K562 (cell line): ENCODE data around the gene GABRD. TPM values are rescaled to one million over a fixed set of nuclear protein-coding genes. Genes with fewer than 3 reads are reported as not detected.

Experiments used
- ARID1B ChIP-seq: fragments of 450-650 bp; IDR thresholded peaks from 2 replicates; pipeline ENCODE4 v1.6.1; 2016; ENCODE audit warnings: antibody characterized with exemption, mild to moderate bottlenecking, inconsistent platforms
- CBFA2T2 ChIP-seq: fragments of 450-650 bp; conservative IDR thresholded peaks from 2 replicates; pipeline ENCODE4 v1.6.1; 2017; ENCODE audit warnings: mild to moderate bottlenecking
- CXXC5 ChIP-seq: fragments of 250-450 bp; sonication (Bioruptor Pico); IDR thresholded peaks from 2 replicates; pipeline ENCODE4 v1.8.0; 2022; ENCODE audit warnings: inconsistent platforms, mild to moderate bottlenecking, moderate library complexity
- FOXK2 ChIP-seq, 2 experiments: fragments of 450-650 bp; IDR thresholded peaks in 1 of 2; conservative IDR thresholded peaks in 1 of 2; 2 replicates each; pipeline ENCODE4 v1.6.1; 2016; ENCODE audit warnings: low read depth in 2 of 2, mild to moderate bottlenecking in 1 of 2
- MEIS2 ChIP-seq: fragments of 450-650 bp; IDR thresholded peaks from 2 replicates; pipeline ENCODE4 v1.6.1; 2014; ENCODE audit warnings: mild to moderate bottlenecking; ENCODE audit not compliant: partially characterized antibody
- NFE2L1 ChIP-seq: fragments of 450-650 bp; IDR thresholded peaks from 2 replicates; pipeline ENCODE4 v1.6.1; 2016; ENCODE audit warnings: missing genetic modification characterization, low read depth, mild to moderate bottlenecking, missing compliant biosample characterization, moderate library complexity, borderline replicate concordance
- PCBP1 ChIP-seq: fragments of 200-400 bp; formaldehyde crosslinking; IDR thresholded peaks from 2 replicates; pipeline ENCODE4 v1.6.1; 2018; ENCODE audit warnings: mild to moderate bottlenecking, low read depth, low read length; ENCODE audit not compliant: poor library complexity, severe bottlenecking
- SAFB ChIP-seq: fragments of 200-400 bp; formaldehyde crosslinking; IDR thresholded peaks from 2 replicates; pipeline ENCODE4 v1.6.1; 2017; ENCODE audit warnings: low read depth, low read length, borderline replicate concordance
- SAP30 ChIP-seq: fragments of 200-600 bp; sonication (generic); IDR thresholded peaks from 2 replicates; pipeline ENCODE4 v1.6.1; 2012; ENCODE audit warnings: borderline replicate concordance, low read depth, mild to moderate bottlenecking, moderate library complexity, low read length, control low read depth, inconsistent platforms; ENCODE audit not compliant: insufficient read depth, poor library complexity, severe bottlenecking
- SIRT6 ChIP-seq: IDR thresholded peaks from one replicate; pipeline ENCODE4 v1.6.1; 2012; ENCODE audit warnings: low read depth, mild to moderate bottlenecking, control low read depth, inconsistent platforms, low read length, moderate library complexity
- ZFX ChIP-seq: sonication (generic); formaldehyde crosslinking; IDR thresholded peaks from 2 replicates; pipeline ENCODE4 v1.8.0; 2022; ENCODE audit warnings: mild to moderate bottlenecking, missing genetic modification reagents, moderate library complexity
- ZNF212 ChIP-seq: fragments of 450-650 bp; formaldehyde crosslinking; IDR thresholded peaks from 2 replicates; pipeline ENCODE4 v1.4.0; 2020; ENCODE audit warnings: mild to moderate bottlenecking
- ZNF561 ChIP-seq: fragments of 450-650 bp; formaldehyde crosslinking; conservative IDR thresholded peaks from 2 replicates; pipeline ENCODE4 v1.4.0; 2020; ENCODE audit warnings: mild to moderate bottlenecking, moderate library complexity
- ZNF589 ChIP-seq: fragments of 200-800 bp; sonication (Bioruptor generic); IDR thresholded peaks from 2 replicates; pipeline ENCODE4 v1.6.1; 2016; ENCODE audit warnings: low read depth, missing genetic modification characterization, missing compliant biosample characterization
- ZNF696 ChIP-seq: fragments of 250-450 bp; sonication (Bioruptor Pico); conservative IDR thresholded peaks from 2 replicates; pipeline ENCODE4 v1.4.0; 2020; ENCODE audit warnings: mild to moderate bottlenecking, moderate library complexity
- polyA plus RNA-seq, 8 experiments: library from polyadenylated mRNA; depleted of rRNA in 4 of 8; stranded (reverse) in 5 of 8; unstranded in 3 of 8; fragments of >200 nt; fragmentation: Nextera tagmentation in 2 of 8; fragmentation: Illumina TruSeq in 1 of 8; extraction: Ambion mirVana in 2 of 8; extraction: Trizol in 1 of 8; gene quantifications; 2 replicates each; pipeline versions ENCODE4 v1.2.1 to v1.2.3, GENCODE V29; 2011 to 2014; ENCODE audit warnings: inconsistent platforms in 1 of 8, missing spikeins in 1 of 8
- total RNA-seq, 7 experiments: library from RNA; depleted of rRNA in 6 of 7; stranded (reverse); fragments of >200 nt in 6 of 7; fragmentation: Illumina TruSeq in 2 of 7; extraction: Trizol in 2 of 7; gene quantifications; 2 replicates each; pipeline versions ENCODE4 v1.2.1 to v1.2.3, GENCODE V29; 2011 to 2021; ENCODE audit warnings: low replicate concordance in 1 of 7
- TF ChIP-seq, protein P1 (sequence below): fragments of 250-450 bp; sonication (Bioruptor Pico); IDR thresholded peaks from 2 replicates; pipeline ENCODE4 v1.8.0; 2022; ENCODE audit warnings: inconsistent platforms, mild to moderate bottlenecking, moderate library complexity, borderline replicate concordance
- TF ChIP-seq, protein P2 (sequence below): sonication (generic); formaldehyde crosslinking; IDR thresholded peaks from 2 replicates; pipeline ENCODE4 v1.8.1; 2022; ENCODE audit warnings: missing genetic modification reagents
- TF ChIP-seq, protein P3 (sequence below): fragments of 250-450 bp; sonication (Bioruptor Pico); IDR thresholded peaks from 2 replicates; pipeline ENCODE4 v1.9.0; 2021; ENCODE audit warnings: mild to moderate bottlenecking, inconsistent platforms
- TF ChIP-seq, protein P4 (sequence below): fragments of 250-450 bp; sonication (Bioruptor Pico); IDR thresholded peaks from 2 replicates; pipeline ENCODE4 v1.5.0; 2020; ENCODE audit warnings: mild to moderate bottlenecking

The GABRD gene
- total and polyA plus RNA-seq, 9 of the 15 experiments (the other 6 are each of a cell fraction or from before 2014, with no cell fraction given), result 0.07 TPM; not detected in 8

DNA sequence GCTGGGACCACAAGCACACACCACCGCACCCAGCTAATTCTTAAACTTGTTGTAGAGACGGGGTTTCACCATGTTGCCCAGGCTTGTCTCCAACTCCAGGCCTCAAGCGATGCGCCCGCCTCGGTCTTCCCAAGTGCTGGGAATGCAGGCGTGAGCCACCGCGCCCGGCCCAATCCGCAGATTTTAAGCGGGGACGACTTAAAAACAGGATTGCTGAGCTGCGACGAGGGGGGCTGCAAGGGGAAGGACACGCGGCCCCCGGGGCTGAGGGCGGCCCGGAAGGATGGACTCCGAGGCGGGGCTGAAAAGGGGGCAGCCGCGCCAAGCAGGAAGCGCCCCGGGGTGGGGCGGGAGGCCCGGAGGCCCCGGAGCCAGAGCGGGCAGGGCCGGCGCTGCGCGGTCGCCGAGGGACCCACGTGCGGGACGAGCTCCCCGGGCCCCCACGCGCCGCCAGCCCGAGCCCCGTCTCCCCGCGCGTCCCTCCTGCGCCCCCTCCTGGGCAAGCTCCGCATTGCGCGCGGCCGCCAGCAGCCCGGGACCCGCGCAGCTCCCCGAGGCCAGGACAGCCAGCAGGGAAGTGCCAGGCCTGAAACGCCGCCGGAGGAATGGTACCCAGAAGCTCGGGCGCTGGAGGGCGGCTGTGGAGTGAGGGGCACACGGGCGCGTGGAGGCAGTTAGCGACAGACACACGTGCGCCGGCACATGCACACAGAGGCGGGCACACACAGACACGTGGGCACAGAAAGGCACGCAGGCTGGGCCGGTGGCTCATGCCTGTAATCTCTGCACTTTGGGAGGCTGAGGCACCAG is 25.6 kb downstream of the GABRD start (continued):
- TF ChIP-seq ZNF696 (no peak), ZNF212 (CRISPR knock-in tag) (no peak), ZFX (no peak; the same call in 1 of the 2 replicates), FOXK2 (conservative IDR thresholded peaks at IDR 0.05 in 1 of 2, IDR thresholded peaks at IDR 0.05 in 1 of 2; ENCODE audit: low read depth in 2 of 2) (no peak), CXXC5 (CRISPR knock-in tag) (peak; percentile 58; the same call in 1 of the 2 replicates), ARID1B (no peak), ZNF561 (CRISPR knock-in tag) (no peak), PCBP1 (no peak), CBFA2T2 (no peak), SAP30 (no peak), NFE2L1 (tag) (no peak), SAFB (peak; percentile 78), MEIS2 (no peak), SIRT6 (no peak), ZNF589 (no peak)
- TF ChIP-seq, protein P1, sequence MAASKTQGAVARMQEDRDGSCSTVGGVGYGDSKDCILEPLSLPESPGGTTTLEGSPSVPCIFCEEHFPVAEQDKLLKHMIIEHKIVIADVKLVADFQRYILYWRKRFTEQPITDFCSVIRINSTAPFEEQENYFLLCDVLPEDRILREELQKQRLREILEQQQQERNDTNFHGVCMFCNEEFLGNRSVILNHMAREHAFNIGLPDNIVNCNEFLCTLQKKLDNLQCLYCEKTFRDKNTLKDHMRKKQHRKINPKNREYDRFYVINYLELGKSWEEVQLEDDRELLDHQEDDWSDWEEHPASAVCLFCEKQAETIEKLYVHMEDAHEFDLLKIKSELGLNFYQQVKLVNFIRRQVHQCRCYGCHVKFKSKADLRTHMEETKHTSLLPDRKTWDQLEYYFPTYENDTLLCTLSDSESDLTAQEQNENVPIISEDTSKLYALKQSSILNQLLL (CRISPR knock-in tag), result no peak
- TF ChIP-seq, protein P2, sequence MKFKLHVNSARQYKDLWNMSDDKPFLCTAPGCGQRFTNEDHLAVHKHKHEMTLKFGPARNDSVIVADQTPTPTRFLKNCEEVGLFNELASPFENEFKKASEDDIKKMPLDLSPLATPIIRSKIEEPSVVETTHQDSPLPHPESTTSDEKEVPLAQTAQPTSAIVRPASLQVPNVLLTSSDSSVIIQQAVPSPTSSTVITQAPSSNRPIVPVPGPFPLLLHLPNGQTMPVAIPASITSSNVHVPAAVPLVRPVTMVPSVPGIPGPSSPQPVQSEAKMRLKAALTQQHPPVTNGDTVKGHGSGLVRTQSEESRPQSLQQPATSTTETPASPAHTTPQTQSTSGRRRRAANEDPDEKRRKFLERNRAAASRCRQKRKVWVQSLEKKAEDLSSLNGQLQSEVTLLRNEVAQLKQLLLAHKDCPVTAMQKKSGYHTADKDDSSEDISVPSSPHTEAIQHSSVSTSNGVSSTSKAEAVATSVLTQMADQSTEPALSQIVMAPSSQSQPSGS (CRISPR knock-in tag), result no peak
- TF ChIP-seq, protein P3, sequence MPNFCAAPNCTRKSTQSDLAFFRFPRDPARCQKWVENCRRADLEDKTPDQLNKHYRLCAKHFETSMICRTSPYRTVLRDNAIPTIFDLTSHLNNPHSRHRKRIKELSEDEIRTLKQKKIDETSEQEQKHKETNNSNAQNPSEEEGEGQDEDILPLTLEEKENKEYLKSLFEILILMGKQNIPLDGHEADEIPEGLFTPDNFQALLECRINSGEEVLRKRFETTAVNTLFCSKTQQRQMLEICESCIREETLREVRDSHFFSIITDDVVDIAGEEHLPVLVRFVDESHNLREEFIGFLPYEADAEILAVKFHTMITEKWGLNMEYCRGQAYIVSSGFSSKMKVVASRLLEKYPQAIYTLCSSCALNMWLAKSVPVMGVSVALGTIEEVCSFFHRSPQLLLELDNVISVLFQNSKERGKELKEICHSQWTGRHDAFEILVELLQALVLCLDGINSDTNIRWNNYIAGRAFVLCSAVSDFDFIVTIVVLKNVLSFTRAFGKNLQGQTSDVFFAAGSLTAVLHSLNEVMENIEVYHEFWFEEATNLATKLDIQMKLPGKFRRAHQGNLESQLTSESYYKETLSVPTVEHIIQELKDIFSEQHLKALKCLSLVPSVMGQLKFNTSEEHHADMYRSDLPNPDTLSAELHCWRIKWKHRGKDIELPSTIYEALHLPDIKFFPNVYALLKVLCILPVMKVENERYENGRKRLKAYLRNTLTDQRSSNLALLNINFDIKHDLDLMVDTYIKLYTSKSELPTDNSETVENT (CRISPR knock-in tag), result no peak
- TF ChIP-seq, protein P4, sequence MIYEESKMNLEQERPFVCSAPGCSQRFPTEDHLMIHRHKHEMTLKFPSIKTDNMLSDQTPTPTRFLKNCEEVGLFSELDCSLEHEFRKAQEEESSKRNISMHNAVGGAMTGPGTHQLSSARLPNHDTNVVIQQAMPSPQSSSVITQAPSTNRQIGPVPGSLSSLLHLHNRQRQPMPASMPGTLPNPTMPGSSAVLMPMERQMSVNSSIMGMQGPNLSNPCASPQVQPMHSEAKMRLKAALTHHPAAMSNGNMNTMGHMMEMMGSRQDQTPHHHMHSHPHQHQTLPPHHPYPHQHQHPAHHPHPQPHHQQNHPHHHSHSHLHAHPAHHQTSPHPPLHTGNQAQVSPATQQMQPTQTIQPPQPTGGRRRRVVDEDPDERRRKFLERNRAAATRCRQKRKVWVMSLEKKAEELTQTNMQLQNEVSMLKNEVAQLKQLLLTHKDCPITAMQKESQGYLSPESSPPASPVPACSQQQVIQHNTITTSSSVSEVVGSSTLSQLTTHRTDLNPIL, result no peak
